Stimulated activated CD4-positive, alpha-beta T cell treated with anti-CD3 and anti-CD28 coated beads, Interleukin-12 subunit alpha, Interleukin-12 subunit beta, amount 100 ng/mL, for 24 hours (primary cell): ENCODE measurements around the gene MRPL19.

Source experiments
- DNase-seq, 2 experiments: peaks; one replicate each; pipeline ENCODE4 v3.0.0-alpha.2; 2020; ENCODE audit warnings: low read depth in 2 of 2

MRPL19 gene

GRCh38 chr2:75616406-75616805, 30.2 kb upstream of the MRPL19 start:
- no peak for DNase-seq

GRCh38 chr2:75616933-75617332, 29.6 kb upstream of the MRPL19 start:
- no peak for DNase-seq

DNA sequence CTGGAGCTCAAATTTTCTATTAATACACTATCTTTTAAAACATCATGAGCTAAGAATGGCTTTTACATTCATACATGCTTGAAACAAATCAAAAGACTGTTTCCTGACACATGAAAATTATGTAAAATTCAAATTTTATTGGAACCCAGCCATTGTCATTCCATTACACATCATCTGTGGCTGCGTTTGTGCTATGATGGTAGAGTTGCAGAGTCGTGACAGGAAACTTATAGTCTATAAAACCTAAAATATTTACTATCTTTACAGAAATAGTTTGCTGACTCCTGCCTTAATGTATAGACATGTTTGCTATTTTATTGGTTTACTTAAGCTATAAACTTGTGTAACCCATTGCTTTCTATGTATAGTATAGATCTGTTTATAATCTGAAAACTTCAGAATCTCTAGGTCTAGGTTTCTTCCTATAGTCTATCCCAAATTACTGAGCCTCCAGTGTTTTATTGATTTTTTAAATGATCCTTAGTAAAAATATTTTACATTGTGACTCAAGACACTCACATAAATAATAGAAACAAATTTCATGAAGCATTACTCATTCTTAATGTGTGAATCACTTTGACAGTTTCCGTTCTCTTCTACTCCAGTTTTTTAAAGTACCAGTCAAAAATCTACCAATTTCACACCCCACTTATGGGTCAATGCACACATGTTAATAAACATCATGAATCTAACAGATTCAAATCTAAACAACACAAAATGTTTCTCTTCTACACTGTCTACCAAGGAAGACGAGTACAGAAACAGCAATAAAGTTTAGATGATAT, 26.4 kb upstream of the MRPL19 start:
- no peak for DNase-seq

DNA sequence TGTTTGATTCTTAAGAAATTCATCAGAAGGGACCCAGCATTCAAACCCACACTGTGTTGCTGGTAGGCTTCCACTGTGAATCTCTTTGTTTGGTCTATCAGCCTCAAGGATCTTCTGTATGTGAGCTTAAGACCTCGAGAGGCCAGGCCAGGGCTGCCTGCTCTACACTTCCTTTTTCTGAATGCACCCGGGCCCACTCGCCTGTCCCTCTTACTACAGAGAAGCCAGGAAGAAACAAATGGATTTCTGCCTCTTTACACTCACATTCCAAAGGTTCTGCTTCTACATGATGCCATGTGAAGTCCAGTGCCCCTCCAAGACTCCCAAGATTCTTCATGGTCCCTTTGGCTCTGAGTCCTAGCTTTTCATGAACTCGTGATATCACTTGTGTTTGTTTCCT, 25.4 kb upstream of the MRPL19 start:
- no peak for DNase-seq

GRCh38 chr2:75622500-75622899, 24.1 kb upstream of the MRPL19 start:
- no peak for DNase-seq

DNA sequence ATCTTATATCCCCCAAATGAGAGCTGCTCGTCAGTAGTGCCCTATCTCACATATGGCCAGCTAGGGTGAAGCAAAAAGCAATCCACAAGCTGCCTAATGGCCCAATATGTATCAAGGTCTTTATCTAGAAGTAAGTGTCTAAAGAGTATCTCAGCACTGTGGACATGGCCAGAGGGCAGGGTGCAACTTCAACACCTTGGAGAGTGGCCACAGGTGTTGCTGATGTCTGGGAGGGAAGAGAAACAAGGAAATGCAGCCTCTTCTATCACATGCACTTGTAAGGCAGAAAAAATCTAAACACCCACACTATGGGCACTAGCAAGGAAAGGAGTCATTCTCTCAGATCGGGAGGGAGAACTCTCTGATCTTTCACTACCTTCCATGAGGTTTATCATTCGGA, 23.7 kb upstream of the MRPL19 start:
- DNase-seq, result no peak

GRCh38 chr2:75627902-75628504, 18.6 kb upstream of the MRPL19 start:
- DNase-seq, result peak; percentile 17 to 58

GRCh38 chr2:75632091-75632701, 14.4 kb upstream of the MRPL19 start:
- DNase-seq, result no peak

- DNase-seq, result no peak
Observed at GRCh38 chr2:75632813-75633212, 13.8 kb upstream of the MRPL19 start.

DNA sequence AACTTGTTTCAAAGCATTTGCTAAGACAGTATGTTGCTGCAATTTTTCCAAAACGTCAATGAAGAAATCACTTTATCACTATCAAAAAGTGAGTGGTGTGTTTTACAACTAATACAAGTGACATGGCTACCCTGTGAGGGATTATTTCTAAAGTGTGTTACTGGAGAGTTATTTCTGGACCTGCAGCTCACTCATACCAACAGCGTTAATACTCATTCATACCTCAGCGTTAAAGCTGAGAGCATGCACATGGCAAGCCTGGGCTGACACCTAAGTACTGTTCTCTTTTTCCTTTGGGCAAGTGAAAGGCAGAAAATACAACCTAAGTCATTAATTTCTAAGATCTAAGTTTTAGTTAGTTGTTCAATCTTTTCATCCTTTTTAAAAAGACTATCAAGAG, 13.0 kb upstream of the MRPL19 start:
- DNase-seq, result no peak

DNA sequence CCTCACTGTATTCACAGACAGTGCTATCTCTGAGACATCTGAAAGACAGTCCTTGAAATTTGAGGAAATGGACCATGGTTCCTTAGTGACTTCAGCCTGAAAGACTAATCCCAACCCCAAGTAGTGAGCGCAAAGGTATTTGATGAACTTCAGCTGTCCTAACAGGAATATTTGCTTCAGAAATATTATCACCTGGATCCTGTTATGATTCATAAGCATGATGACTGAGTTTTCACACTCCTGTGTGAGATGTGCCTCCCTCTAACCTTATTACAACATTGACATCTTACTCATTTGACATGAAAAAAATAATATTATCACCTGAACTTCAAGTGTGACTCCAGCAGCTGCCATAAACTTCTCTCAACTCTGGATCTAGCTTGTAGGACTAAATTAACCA, 11.6 kb upstream of the MRPL19 start:
- no peak for DNase-seq

GRCh38 chr2:75637568-75637967, 9.0 kb upstream of the MRPL19 start:
- no peak for DNase-seq

- peak; percentile 14 to 43 for DNase-seq
Observed at GRCh38 chr2:75640621-75641121, 5.9 kb upstream of the MRPL19 start.

- DNase-seq, result no peak
Observed at GRCh38 chr2:75641587-75641986, 5.0 kb upstream of the MRPL19 start.

DNA sequence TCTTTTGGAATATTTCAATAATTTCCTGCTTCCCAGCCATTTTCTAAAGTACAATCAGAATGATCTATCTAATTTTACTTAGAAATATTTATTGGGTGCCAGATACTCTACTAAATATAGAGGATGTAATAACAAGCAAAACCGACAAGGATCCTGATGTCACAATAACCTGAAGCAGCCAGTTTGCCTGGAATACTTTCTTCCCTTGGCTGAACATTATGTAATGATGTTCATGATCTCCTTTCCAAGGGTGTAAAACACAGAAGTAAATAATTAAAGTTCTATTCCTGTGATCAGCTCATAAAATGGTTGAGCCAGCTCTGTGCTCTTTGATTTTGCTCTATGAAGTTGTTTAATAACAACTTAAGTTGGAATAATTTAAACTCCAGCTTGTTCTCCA, 2.6 kb upstream of the MRPL19 start:
- DNase-seq, result no peak

GRCh38 chr2:75645643-75646042, 940 bp upstream of the MRPL19 start:
- no peak for DNase-seq

DNA sequence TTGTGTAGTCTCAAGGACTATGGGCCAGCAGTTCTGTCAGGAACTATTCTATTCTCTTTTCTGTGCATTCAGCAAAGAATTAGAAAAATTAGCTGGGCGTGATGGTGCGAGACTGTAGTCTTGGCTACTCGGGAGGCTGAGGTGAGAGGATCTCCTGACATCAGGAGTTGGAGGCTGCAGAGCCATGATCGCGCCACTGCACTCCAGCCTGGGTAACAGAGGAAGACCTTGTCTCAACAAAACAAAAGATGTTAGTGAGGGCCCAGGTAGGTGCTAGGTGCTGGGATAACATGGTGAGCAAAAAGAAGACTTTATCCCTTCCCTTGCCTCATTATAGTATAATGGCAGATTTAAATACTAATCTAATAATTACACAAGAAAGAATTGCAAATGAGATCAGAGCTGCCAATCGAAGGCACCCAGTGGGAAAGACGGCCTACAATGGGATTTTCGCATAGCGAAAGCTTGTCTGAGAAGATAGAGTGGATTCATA, 447 bp upstream of the MRPL19 start:
- no peak for DNase-seq

DNA sequence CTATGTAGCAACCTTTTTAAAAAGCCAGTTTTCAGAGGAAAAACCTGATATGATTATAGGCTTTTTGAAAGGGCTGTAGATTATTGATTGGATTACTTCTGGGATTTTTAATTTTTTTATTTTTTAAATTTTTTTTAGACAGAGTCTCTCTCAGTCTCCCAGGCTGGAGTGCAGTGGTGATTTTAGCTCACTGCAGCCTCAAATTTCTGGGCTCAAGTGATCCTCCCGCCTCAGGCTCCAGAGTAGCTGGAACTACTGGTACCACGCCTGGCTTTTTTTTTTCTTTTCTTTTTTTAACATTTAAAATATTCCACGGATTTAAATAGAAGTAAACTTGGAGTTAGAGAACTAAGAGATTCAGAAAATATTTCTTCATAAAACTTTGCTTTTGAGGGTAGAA, 1.2 kb downstream of the MRPL19 start:
- DNase-seq, result no peak

DNA sequence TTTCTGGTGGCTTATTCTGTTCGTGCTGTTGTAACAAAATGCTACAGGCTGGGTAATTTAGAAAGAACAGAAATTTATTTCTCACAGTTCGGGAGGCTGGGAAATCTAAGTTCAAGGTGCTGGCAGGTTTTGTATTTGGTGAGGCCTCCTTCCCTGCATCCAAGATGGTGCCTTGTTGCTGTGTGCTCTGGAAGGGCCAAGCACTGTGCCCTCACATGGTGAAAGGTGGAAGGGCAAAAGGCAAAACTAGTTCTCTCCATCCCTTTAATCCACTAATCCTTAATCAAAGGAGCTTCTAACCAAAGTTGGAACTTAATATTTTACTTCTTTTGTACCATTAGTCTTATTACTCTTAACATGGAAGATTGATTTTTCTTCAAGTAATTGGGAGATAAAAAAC, 7.4 kb downstream of the MRPL19 start:
- no peak for DNase-seq

DNA sequence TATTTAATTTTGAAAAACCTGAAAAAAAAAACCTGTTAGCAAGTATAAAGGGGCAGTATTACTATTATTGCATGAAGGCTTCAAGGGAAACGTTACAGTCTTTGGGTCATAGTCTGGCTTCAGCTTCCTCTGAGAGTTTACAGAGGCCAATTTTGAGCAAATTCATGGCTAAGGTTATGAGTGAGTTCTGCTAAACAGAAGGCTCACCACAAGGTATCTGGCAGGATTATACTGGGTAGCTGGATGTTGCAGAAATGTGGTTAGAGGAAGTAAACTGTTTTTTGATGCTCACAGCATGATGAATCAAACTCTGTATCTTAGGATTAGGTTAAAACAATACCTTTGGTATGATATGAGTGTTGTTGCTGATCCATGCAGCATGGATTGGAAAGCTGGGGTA, 9.3 kb downstream of the MRPL19 start:
- DNase-seq, result no peak

DNA sequence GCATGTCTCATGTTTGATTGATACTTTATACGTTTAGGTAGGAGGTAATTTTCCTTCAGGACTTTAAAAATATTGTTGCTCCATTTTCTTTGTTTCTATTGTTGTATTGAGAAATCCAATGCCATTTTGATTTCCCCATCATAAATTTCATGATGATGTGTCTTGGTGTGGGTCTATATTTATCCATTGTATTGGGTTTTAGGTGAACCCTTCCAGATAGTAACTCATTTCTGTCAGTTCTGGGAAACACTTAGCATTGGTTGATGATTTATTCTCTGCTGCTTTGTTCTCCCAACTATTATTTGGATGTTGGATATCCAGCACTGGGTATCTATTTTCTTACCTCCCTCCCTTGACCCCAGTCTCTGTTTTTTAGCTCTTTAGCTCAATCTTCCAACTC, 10.0 kb downstream of the MRPL19 start:
- no peak for DNase-seq

GRCh38 chr2:75657798-75658197, 11.2 kb downstream of the MRPL19 start:
- DNase-seq, result no peak

DNA sequence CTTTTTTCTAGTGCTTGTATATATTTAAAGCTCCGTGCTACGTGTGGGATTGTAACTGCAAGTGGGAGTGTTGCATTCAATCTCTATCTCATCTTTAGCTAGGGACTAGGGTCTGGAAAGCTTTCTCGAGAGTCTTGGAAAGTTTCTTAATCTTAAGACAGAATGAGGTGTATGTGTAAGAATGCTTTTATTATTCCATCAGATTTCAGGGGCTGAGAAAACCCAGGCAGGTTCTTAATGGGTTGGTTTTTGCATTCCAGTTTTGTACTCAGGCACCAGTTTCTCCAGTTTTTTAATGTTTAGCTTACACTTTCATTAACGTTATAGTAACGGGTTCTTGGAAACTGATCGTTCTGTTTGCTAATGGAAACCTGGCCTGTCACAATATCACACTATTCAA, 20.3 kb downstream of the MRPL19 start:
- DNase-seq, result no peak
